ENCODE results near the gene ERVFRD-1.

GRCh38 chr6:11101417-11101816 lies 10.1 kb downstream of the ERVFRD-1 start:
- TF ChIP-seq TAF1 (IDR thresholded peaks at IDR 0.05; ENCODE audit: low read depth, low read length) (no peak), POLR2AphosphoS5 (IDR thresholded peaks at IDR 0.05; ENCODE audit: low read depth, low read length) (no peak), POLR2A (IDR thresholded peaks at IDR 0.05; ENCODE audit: low read depth, low read length) (no peak), SPI1 (IDR thresholded peaks at IDR 0.05; ENCODE audit: low read depth, low read length) (no peak), POU2F2 (IDR thresholded peaks at IDR 0.05; ENCODE audit: low read depth, low read length) (no peak)

Data from GM12891 (cell line).